HG03439 (cell line): ENCODE data around the gene KCNIP4.

Experiments
- ATAC-seq: cut with Tn5 transposase; IDR thresholded peaks from one replicate; pipeline ENCODE4 v1.9.1; 2021; ENCODE audit warnings: mild to moderate bottlenecking, moderate library complexity; ENCODE audit not compliant: unreplicated experiment

Gene KCNIP4

DNA sequence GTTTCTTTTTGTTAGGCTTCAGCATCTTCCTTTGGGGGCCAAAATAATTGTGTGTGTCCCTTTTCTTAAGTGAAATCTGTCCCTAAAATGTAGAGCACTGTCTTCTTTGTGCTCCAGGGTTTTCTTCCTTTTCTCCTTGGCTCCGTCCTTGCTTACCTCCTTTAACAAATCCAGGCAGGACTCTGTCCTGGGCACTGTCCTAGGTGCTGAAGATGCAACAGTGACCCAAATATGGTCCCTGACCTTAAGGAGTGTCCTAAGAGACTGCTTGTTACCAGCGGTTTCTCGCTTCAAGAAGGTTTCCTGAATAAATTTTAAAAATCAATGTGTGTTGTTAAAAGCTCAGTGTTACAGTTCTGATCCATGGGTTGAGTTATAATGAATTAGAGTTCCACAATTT is 471.8 kb downstream of the KCNIP4 start:
- no peak for ATAC-seq

DNA sequence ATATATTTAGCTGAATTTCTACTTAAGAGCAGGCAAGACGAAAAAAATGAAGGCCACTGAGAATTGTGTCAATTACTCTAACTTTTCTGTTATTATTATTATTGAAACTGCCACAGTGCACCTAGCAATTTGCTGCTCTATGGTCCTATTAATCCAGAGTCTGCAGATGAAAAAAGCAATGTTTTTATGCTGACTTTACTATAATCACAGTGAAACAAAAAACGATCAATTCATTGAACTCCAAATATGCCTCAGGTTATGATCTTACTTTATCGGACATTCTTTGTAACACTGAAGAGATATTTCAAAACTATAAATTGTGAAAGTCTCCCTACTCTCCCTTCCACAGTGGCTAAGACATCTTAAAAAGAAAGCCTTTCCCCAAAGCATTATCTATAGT is 474.4 kb downstream of the KCNIP4 start:
- ATAC-seq: no peak

DNA sequence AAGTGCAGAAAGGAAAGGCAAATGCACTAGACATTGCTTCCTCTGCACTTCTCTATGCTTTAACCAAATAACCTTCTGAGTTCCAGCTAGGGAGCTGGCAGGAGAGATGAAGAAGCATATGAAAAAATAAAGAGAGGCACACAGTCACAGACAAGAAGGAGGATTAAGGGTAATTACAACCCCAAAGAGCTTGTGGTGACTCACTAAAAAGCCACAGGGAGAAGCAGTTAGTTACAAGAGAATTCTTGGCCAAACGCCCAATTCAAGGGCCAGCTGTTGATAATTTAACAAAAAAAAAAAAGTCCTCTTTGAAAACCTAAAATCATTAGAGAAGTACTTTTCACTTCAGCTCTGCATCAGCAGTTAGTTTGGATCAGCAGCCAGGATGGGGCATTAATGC is 478.0 kb downstream of the KCNIP4 start:
- ATAC-seq: no peak

DNA sequence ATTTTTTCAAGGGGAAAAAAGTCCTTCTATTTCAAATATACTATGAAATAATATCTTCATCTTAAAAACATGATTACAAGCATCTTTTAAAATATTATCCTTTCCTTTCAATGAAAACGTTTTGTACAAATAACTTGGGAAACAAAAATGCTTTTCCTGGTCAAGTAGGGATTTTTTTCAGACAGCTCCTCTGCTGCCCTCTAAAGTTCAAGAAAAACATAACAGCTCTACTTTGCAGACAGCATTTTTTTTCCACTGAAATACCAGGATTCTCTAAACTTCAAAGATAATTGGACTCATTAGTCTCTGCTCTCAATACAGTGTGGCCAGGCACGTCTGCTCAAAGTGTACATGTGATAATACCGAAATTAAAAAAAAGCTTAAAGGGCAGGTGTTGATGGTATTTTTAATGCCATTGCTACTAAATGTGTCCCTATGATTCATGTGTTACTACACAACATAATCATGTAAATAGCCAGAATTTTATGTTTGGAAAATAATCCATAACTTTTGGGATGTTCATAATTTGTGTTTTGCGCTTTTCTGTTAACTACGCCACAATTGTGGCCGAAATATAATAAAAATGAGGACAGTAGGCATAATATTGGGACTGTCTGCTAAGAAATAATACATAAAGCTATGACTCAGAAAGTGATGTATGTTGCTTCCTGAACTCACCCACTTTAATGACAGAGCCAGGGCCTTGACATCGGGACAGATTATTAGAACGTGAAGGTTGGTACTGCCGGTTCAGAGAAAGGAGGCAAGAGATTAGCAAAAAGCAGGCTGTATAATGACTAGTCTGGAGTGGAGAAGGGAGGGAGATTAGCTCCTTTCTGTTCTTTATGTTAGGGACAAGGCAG is 478.9 kb downstream of the KCNIP4 start:
- no peak for ATAC-seq

DNA sequence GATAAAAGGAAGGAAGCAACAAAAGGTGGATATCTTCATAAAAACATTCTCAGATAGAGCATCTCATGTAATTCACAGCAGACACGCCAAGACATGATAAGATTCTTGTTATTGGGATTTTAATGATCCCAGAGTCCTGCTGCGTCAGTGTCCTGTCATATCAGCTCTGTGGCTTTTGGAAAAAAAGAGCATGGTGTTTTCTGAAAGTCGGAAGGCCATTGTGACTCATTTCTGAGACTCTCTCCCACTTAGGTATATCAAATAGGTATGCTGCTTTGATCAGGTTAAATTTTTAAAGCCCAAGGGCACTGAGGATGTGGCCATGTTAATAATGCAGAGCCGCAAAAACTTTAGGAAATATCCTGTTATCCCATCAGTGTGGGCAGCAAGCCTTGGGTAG is 481.0 kb downstream of the KCNIP4 start:
- ATAC-seq: no peak

DNA sequence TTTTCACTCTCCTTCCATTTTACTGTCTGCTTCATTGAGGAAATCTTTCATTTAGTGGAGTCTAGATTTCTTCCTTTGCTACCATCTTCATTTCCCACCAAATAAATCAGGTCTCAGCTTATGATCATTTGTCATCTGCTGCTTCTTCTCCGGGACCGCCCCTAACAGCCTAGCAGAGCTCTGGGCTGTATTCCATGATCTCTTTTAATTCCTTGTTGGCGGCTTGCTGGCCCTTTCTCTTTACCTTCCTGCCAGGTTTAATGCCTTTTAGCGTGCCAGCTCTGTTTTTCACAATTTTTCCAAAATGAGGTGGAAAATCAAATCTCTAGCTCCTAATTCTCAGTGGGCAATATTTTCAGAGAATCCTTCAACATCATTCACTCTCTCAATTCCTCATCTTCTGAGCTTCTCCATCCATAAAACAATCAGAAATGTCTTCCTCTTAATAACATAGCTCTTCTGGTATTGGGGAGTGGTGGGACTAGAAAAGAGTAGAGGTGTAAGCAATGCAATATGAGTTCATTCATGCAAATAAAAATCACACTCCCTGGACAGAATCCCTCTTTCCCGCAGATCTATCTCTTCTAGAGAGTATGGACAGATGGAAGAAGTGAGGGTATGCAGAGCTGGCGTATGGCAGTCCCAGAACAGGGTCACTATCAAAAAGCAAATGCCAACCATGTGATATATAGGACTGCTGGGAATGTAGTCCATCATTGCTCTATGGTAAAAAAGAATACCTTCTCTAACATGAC is 491.3 kb downstream of the KCNIP4 start:
- no peak for ATAC-seq

DNA sequence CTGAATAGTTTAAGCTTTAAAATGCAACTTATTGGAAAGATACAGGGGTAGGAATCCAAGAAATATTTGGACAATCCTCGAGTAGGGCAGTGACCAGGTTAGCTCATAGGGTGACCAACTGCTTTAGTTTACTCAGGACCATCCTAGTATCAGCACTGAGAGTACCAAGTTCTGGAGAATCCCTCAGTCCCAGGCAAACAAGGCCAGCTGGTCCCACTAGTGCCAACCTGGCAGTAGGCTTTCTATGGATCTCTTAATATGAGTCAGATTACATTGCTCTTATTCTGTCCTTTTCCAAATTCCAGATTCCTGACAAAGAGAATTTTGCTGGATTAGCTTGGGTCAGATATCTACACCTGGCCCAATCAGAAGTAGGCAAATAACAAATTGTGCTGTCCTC is 493.7 kb downstream of the KCNIP4 start:
- ATAC-seq: no peak

DNA sequence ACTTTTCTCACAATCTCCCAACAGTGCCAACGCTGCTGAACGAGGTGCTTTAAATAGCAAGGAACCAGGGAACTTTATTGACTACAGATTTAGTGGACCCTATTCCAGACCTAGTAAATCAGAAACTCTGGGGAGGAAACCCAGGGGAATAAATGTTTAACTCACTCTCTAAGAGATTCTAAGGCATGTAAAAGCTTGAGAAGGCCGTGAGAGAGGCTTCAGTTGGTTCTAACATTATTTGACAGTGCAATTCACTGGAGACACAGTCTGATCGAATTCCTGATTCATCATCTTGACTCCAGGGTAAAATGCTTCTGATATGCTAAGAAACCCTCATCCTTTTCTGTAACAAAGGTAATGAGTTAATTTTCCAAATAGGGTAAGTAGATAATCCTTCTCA is 494.4 kb downstream of the KCNIP4 start:
- no peak for ATAC-seq

DNA sequence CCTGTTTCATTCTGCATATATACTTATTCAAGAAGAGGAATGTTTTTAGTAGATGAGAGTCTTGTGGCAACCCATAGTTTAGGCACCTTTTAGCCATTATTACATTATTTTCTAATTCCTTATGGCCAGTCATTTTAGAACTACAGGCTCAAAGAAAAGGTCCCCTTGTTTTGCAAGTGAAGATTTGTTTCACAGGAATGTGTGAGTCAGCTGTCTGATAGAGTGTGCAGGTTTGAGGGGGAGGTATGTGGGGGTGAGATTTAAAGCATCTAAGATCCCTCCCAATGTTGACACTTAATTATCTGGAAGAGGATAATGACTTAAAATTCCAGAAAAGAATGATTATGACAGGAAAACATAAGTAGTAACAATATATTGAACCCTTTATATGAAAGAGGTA is 495.6 kb downstream of the KCNIP4 start:
- no peak for ATAC-seq

DNA sequence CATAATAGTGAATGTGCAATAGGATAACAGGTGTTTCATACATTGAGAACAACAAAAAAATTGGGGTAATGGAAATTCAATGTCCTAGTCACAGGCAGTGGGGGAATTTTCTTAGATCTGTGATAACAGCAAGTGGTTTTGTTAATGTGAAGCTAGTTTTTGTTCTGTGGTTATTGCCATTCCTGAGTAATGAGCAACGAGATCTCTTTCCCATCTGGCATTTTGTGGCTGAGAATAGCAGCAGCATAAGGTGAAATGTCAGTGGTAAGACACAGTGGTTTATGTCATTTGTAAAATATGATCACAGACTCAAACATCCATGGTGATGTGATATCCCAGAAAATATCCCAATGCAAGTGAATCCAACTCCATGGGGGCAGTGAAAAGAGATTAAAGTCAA is 497.5 kb downstream of the KCNIP4 start:
- no peak for ATAC-seq

DNA sequence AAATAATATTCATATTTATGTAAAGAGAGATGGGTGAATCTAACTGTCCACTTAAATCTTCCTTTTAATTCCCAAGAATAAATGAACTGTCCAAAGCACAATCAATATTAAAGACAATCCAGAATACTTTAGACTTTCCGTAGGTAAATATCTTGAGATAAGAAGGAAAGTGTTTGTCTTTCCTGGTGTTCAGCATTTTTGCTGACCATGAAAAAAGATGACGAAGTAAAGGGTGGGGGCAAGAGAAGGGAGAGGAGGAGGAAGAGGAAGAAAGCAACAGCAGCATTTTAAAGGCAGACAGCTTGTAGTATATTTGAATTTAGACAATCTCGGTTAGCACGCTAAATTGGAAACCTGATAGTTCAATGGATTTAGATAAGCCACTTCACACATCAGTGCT is 498.2 kb downstream of the KCNIP4 start:
- no peak for ATAC-seq

DNA sequence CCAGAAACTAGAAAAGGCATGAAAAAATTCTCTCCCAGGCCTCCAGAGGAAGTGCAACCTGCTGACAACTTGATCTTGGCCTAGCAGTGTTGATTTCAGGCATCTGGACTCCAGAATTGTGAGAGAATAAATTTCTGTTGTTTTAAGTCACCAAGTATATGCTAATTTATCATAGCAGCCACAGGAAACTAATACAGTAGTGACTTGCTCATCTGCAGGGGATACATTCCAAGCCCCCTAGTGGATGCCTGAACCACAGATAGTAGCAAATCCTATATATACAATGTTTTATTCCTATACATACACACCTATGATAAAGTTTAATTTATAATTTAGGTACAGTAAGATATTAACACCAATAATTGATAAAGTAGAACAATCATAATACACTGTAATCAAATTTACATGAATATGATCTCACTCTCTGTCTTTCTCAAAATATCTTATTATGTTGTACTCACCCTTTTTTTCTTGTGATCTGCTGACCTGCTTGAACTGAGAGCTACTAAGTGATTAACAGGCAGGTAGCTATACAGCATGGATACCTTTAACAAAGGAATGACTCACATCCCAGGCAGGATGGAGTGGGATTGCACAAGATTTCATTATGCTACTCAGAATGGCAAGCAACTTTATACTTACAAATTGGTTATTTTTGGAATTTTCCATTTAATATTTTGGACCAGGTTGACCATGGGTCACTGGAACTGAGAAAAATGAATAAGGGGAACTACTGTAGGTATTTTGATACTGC is 501.1 kb downstream of the KCNIP4 start:
- no peak for ATAC-seq

DNA sequence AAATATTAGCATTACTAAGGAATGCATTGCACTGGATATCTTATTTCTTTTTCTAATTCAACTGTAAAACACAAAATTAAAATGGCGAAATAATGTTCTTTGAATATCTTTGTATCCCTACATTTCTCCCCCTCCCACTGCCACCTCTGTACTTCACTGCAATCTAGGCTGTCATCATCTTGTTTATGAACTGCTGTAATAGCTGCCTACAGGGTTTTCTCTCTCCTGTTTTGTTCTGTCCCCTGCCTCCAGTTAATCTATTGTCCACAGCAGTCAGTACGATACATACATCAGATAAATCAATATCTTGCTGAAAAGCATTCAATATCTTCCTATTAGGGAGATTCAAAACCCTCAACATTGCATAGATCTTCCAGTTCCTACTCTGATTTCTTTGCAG is 528.4 kb downstream of the KCNIP4 start:
- no peak for ATAC-seq

DNA sequence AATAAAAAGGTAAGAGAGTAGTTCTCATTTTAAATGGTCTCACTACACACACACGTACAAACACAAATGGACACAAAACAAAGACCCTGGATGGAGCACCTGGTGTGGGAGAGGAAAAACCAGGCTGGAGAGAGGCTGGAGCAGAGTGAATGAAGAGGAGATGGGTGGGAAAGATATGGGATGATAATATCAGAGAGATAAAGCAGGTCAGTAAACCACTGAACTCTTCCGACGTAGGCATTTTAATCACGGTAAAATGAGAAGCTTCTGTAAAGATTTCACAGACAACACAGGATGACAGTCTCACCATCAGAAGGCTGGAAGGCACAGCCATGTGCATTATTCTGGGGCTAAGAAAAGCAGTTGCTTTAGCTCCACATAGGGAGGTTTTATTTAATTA is 532.8 kb downstream of the KCNIP4 start:
- ATAC-seq: no peak

DNA sequence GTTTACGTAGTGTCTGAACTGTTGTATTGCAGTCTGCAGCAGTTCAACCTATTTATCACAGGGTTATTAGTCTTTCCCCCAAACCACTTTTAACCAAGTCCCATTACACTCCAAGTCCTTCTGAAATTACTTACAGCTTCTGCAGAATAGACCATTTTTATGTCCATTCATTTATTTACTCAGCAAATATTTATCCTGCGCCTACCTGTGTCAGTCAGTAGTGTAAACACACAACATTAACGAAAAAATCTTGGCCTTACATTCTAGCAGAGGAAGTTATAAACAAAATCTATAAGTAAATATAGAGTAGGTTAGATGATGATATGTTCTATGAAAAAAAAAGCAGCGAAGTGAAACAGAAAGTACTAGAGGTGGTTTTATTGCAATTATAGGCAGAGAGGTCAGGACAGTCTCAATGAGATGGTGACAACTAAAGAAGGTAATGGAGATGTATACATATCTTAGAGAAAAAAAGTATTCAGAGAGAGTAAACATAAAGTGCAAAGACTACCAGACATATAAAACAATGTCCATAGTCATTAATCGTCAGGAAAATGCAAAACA is 534.7 kb downstream of the KCNIP4 start:
- ATAC-seq: no peak

DNA sequence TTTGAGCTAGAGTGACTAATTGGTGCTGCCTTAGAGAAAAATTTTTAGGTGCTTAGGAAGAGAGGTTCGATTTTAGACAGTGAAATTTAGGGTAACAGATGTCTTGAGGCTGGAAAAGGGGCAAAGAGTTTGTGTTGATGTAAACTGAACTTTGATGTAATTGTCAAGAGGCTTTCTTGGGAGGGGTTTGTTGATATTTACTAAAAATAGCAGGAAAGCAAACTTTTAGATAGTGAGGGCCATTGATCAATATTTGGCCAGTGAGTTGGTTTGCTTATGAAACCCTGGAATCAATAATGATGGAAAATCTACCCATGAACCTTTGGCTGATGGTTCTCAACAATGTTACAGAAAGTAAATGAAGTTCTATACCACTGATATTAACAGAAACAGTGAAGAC is 537.5 kb downstream of the KCNIP4 start:
- ATAC-seq: no peak

DNA sequence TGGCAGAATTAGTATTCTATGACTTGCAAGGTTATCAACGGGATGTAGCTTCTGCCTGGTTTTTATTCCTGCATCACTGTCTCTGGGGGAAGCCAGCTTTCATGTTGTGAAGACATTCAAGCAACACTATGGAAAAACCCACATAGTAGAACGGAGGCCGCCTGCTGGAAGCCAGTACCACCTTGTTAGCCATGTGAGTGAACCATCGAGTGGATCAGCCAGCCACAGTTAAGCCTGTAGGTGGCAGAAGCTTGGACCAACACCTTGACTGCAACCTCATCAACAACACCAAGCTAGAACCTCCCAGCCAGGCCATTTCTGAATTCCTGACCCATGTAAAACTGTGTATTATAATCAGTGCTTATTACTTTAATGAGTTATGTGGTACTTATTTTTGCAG is 538.2 kb downstream of the KCNIP4 start:
- no peak for ATAC-seq

DNA sequence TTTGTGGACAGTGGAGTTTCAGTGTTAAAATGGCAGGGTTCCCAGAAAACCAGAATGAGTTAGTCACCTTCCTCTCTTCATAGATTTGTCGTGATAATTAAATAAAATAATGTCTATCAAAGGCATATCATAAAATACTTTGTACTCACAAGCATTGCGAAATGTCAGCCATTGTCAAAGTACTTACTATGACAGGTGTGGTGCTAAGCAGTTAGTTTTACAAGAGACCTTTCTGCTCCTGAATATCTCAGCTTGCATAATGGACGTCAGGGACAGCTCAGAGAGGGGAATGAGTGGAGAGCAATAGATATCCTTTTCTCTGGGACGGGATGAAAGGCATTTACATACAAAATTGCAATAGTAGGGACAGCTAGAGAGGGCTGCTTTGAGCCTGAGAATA is 560.9 kb downstream of the KCNIP4 start:
- no peak for ATAC-seq

DNA sequence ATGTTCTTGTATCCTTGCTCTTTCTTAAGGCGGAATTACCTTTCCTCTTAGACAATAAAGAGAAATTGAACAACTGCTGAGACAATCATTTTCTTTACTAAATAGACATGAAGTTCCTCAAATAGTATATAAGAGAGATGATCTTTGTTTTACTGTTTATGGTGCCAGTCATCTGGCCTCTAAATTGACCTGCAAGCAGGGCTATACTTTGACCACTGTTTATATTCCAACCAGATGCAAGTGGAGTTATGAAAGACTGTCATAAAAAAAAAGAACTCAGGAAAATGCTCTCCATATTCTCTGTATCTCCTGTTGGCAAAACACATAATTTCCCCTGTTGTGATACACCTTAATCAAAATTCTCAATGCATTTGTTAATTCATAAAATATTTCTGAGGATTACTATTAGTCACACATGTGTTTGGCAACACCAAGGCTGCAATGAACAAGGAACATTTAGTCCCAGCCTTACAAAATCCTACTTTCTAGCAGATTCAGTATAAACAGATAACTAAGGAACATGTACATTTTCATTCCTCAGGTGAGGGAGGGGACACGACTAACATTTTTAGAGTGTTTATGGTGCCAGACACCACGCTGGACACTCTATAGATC is 562.3 kb downstream of the KCNIP4 start:
- no peak for ATAC-seq

DNA sequence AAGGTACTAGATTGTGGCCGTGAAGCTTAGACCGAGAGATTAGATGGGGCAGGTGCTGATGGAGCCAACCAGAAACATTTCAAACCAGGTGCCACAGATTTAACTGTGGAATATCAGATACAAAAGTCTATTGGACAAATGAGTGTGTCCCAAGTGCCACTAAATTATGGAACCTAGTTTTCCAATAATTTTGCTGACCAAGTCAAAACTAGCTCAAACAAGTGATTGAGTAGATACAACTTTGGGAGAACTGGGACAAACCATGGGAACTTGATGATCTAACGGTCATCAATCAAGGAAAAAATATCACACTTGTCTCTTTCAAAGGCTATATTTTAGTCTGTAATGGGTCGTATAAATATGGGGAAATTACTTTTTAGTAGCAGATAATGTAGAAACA is 562.9 kb downstream of the KCNIP4 start:
- no peak for ATAC-seq

DNA sequence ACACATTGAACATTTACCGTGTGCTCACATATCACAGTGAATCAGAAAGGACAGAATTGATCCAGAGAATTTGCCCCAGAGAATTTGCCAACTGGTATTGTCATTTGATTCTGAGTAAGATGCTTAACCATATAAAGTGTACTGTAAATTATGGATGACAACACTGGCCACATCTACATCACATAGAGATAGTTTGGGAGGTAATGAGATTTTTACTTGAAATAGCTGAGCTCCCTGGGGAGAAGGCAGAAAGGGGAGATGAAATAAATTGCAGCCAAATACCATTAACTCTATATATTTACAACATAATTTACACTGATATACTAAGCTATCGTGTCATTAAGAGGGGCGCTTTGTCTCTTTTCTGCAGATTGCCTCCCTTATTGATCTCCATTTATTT is 564.0 kb downstream of the KCNIP4 start:
- no peak for ATAC-seq
